ENCODE results near the gene SH2D3A.

Gene SH2D3A

GRCh38 chr19:6744381-6745301 lies 22.6 kb downstream of the SH2D3A start (continued):
- TF ChIP-seq, protein P1, sequence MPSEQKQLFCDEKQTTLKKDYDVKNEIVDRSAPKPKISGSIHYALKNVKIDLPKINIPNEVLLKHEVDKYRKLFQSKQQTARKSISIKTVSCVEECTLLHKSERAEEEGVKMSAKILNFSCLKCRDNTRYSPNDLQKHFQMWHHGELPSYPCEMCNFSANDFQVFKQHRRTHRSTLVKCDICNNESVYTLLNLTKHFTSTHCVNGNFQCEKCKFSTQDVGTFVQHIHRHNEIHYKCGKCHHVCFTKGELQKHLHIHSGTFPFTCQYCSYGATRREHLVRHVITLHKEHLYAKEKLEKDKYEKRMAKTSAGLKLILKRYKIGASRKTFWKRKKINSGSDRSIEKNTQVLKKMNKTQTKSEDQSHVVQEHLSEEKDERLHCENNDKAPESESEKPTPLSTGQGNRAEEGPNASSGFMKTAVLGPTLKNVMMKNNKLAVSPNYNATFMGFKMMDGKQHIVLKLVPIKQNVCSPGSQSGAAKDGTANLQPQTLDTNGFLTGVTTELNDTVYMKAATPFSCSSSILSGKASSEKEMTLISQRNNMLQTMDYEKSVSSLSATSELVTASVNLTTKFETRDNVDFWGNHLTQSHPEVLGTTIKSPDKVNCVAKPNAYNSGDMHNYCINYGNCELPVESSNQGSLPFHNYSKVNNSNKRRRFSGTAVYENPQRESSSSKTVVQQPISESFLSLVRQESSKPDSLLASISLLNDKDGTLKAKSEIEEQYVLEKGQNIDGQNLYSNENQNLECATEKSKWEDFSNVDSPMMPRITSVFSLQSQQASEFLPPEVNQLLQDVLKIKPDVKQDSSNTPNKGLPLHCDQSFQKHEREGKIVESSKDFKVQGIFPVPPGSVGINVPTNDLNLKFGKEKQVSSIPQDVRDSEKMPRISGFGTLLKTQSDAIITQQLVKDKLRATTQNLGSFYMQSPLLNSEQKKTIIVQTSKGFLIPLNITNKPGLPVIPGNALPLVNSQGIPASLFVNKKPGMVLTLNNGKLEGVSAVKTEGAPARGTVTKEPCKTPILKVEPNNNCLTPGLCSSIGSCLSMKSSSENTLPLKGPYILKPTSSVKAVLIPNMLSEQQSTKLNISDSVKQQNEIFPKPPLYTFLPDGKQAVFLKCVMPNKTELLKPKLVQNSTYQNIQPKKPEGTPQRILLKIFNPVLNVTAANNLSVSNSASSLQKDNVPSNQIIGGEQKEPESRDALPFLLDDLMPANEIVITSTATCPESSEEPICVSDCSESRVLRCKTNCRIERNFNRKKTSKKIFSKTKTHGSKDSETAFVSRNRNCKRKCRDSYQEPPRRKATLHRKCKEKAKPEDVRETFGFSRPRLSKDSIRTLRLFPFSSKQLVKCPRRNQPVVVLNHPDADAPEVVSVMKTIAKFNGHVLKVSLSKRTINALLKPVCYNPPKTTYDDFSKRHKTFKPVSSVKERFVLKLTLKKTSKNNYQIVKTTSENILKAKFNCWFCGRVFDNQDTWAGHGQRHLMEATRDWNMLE (tag by site-specific recombination; conservative IDR thresholded peaks at IDR 0.05; ENCODE audit: low read depth), result 0 out of 2 replicates have a peak, but pooled peaks have one; percentile 14
- TF ChIP-seq SP2 (tag by site-specific recombination; IDR thresholded peaks at IDR 0.05) (peak; percentile 56), ZNF580 (tag by site-specific recombination; IDR thresholded peaks at IDR 0.05) (peak; percentile 30; the same call in 1 of the 2 replicates), HOXA7 (CRISPR knock-in tag; IDR thresholded peaks at IDR 0.05; ENCODE audit: borderline replicate concordance) (no peak), YY2 (tag by site-specific recombination; IDR thresholded peaks at IDR 0.05) (no peak), ZNF391 (tag by site-specific recombination; IDR thresholded peaks at IDR 0.05; ENCODE audit: borderline replicate concordance, low read depth) (0 out of 2 replicates have a peak, but pooled peaks have one; percentile 28), ZNF623 (tag by site-specific recombination; IDR thresholded peaks at IDR 0.05) (no peak), ZBTB48 (tag by site-specific recombination; IDR thresholded peaks at IDR 0.05) (0 out of 2 replicates have a peak, but pooled peaks have one; percentile 8), ZNF433 (tag by site-specific recombination; IDR thresholded peaks at IDR 0.05; ENCODE audit: low read depth) (no peak), ZNF677 (tag by site-specific recombination; IDR thresholded peaks at IDR 0.05) (no peak), ZFP37 (tag by site-specific recombination; IDR thresholded peaks at IDR 0.05) (no peak), KLF10 (tag by site-specific recombination; IDR thresholded peaks at IDR 0.05) (peak; percentile 69; the same call in 1 of the 2 replicates), ZFP69B (tag by site-specific recombination; IDR thresholded peaks at IDR 0.05) (peak; percentile 96), ZNF324 (tag by site-specific recombination; IDR thresholded peaks at IDR 0.05) (peak; percentile 69; the same call in 1 of the 2 replicates), ZNF670 (tag by site-specific recombination; IDR thresholded peaks at IDR 0.05; ENCODE audit: low read depth) (no peak), ZNF404 (tag by site-specific recombination; IDR thresholded peaks at IDR 0.05) (no peak), ZNF366 (tag by site-specific recombination; conservative IDR thresholded peaks at IDR 0.05) (peak; percentile 91)
- TF ChIP-seq, protein P2, sequence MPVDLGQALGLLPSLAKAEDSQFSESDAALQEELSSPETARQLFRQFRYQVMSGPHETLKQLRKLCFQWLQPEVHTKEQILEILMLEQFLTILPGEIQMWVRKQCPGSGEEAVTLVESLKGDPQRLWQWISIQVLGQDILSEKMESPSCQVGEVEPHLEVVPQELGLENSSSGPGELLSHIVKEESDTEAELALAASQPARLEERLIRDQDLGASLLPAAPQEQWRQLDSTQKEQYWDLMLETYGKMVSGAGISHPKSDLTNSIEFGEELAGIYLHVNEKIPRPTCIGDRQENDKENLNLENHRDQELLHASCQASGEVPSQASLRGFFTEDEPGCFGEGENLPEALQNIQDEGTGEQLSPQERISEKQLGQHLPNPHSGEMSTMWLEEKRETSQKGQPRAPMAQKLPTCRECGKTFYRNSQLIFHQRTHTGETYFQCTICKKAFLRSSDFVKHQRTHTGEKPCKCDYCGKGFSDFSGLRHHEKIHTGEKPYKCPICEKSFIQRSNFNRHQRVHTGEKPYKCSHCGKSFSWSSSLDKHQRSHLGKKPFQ (tag by site-specific recombination; IDR thresholded peaks at IDR 0.05), result no peak; the same call in 1 of the 2 replicates
- TF ChIP-seq, protein P3, sequence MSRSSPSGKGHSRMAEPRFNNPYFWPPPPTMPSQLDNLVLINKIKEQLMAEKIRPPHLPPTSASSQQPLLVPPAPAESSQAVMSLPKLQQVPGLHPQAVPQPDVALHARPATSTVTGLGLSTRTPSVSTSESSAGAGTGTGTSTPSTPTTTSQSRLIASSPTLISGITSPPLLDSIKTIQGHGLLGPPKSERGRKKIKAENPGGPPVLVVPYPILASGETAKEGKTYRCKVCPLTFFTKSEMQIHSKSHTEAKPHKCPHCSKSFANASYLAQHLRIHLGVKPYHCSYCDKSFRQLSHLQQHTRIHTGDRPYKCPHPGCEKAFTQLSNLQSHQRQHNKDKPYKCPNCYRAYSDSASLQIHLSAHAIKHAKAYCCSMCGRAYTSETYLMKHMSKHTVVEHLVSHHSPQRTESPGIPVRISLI (tag by site-specific recombination; IDR thresholded peaks at IDR 0.05), result no peak
- TF ChIP-seq, protein P4, sequence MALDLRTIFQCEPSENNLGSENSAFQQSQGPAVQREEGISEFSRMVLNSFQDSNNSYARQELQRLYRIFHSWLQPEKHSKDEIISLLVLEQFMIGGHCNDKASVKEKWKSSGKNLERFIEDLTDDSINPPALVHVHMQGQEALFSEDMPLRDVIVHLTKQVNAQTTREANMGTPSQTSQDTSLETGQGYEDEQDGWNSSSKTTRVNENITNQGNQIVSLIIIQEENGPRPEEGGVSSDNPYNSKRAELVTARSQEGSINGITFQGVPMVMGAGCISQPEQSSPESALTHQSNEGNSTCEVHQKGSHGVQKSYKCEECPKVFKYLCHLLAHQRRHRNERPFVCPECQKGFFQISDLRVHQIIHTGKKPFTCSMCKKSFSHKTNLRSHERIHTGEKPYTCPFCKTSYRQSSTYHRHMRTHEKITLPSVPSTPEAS (tag by site-specific recombination; IDR thresholded peaks at IDR 0.05), result no peak
- TF ChIP-seq, protein P5, sequence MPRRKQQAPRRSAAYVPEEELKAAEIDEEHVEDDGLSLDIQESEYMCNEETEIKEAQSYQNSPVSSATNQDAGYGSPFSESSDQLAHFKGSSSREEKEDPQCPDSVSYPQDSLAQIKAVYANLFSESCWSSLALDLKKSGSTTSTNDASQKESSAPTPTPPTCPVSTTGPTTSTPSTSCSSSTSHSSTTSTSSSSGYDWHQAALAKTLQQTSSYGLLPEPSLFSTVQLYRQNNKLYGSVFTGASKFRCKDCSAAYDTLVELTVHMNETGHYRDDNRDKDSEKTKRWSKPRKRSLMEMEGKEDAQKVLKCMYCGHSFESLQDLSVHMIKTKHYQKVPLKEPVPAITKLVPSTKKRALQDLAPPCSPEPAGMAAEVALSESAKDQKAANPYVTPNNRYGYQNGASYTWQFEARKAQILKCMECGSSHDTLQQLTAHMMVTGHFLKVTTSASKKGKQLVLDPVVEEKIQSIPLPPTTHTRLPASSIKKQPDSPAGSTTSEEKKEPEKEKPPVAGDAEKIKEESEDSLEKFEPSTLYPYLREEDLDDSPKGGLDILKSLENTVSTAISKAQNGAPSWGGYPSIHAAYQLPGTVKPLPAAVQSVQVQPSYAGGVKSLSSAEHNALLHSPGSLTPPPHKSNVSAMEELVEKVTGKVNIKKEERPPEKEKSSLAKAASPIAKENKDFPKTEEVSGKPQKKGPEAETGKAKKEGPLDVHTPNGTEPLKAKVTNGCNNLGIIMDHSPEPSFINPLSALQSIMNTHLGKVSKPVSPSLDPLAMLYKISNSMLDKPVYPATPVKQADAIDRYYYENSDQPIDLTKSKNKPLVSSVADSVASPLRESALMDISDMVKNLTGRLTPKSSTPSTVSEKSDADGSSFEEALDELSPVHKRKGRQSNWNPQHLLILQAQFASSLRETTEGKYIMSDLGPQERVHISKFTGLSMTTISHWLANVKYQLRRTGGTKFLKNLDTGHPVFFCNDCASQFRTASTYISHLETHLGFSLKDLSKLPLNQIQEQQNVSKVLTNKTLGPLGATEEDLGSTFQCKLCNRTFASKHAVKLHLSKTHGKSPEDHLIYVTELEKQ (tag by site-specific recombination; IDR thresholded peaks at IDR 0.05; ENCODE audit: borderline replicate concordance), result peak; percentile 13; the same call in 1 of the 2 replicates
- TF ChIP-seq, protein P6, sequence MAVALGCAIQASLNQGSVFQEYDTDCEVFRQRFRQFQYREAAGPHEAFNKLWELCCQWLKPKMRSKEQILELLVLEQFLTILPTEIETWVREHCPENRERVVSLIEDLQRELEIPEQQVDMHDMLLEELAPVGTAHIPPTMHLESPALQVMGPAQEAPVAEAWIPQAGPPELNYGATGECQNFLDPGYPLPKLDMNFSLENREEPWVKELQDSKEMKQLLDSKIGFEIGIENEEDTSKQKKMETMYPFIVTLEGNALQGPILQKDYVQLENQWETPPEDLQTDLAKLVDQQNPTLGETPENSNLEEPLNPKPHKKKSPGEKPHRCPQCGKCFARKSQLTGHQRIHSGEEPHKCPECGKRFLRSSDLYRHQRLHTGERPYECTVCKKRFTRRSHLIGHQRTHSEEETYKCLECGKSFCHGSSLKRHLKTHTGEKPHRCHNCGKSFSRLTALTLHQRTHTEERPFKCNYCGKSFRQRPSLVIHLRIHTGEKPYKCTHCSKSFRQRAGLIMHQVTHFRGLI (tag by site-specific recombination; IDR thresholded peaks at IDR 0.05), result peak; percentile 23; the same call in 1 of the 2 replicates

All from HEK293 (cell line).